Psoas muscle (tissue), 8 donors: ENCODE data around the gene ZNF775. TPM values are rescaled to one million over a fixed set of nuclear protein-coding genes. Genes with fewer than 3 reads are reported as not detected.

Experiments
- ATAC-seq, 4 donors: fragments of 200-7000 bp; cut with Tn5 transposase; one replicate each; pipeline ENCODE4 v1.9.1; 2020; ENCODE audit warnings: moderate library complexity in 3 of 4, mild to moderate bottlenecking in 2 of 4
- DNase-seq, 2 donors: peaks; one replicate each; pipeline ENCODE4 v3.0.0-alpha.2; 2020
- H3K27ac ChIP-seq: fragments of 200-600 bp; one replicate; pipeline ENCODE4 v1.8.0; 2022
- H3K27me3 ChIP-seq, 3 donors: fragments of 200-600 bp in 1 of 3; one replicate each; pipeline versions ENCODE4 v1.6.1 to v1.8.0; 2013 to 2022; ENCODE audit warnings: low read length in 2 of 3, mild to moderate bottlenecking in 2 of 3, moderate library complexity in 1 of 3; ENCODE audit not compliant: insufficient read depth in 3 of 3
- H3K36me3 ChIP-seq, 2 donors: fragments of 200-600 bp in 1 of 2; one replicate each; pipeline versions ENCODE4 v1.6.1 to v1.8.0; 2013 to 2022; ENCODE audit warnings: low read depth in 1 of 2, mild to moderate bottlenecking in 1 of 2, moderate library complexity in 1 of 2; ENCODE audit not compliant: insufficient read depth in 1 of 2
- H3K4me1 ChIP-seq: fragments of 200-600 bp; one replicate; pipeline ENCODE4 v1.8.0; 2022
- H3K4me3 ChIP-seq: fragments of 200-600 bp; one replicate; pipeline ENCODE4 v1.8.0; 2022; ENCODE audit warnings: mild to moderate bottlenecking
- H3K9me3 ChIP-seq: fragments of 200-600 bp; one replicate; pipeline ENCODE4 v1.8.0; 2022
- WGBS, 3 donors: extraction: QIAGEN DNeasy Blood & Tissue Kit; methylation state at CpG; one replicate each; pipeline versions ENCODE4 v1.1.6 to v1.1.7; 2013; 5-methylcytosine and 5-hydroxymethylcytosine counted together
- intact Hi-C, 2 donors: fragments of 100-400 bp; cut with DNase I; formaldehyde crosslinking; loops; one replicate each; pipeline versions ENCODE4 v1.11.0 to v1.14.2; 2022
- polyA plus RNA-seq, 3 donors: library from polyadenylated mRNA; stranded (reverse); fragments of 200-250 nt; gene quantifications; one replicate each; pipeline ENCODE4 v1.2.3, GENCODE V29; 2013
- total RNA-seq, 4 donors: library from RNA; stranded (reverse); fragmentation: NEBNext Ultra II Directional in 2 of 4; extraction: Animal tissue kit (Norgen Biotek cat#: 25700) in 2 of 4; gene quantifications; one replicate each; pipeline versions ENCODE4 v1.2.1 to v1.2.4, GENCODE V29; 2021 to 2023
- TF ChIP-seq, protein P1 (sequence below): fragments of 200-600 bp; IDR thresholded peaks from one replicate; pipeline ENCODE4 v1.8.0; 2022; ENCODE audit warnings: antibody characterized with exemption
- donor health status: healthy with polysubstance abuse.
- donor health status: DM: no; HTN: no; CAD: no; lungs with moderate emphysema.
- donor health status: Bipolar disorder and iron deficiency.
- donor health status: healthy.
- donor health status: DM: yes; HTN: yes; CAD: no.
- donor health status: DM: no; HTN: no; CAD: no.
- donor health status: DM: no; HTN: no; CAD: no.
- donor health status: DM: yes; HTN: yes; CAD: no.

The ZNF775 gene
- total and polyA plus RNA-seq, 7 donors, result 1.6 to 3.8 (median 2.8) TPM

- H3K27ac ChIP-seq, result peak overlapping the region; percentile 60
- peaks cover 56% of the 10 kb centered on the region for H3K4me1 ChIP-seq
- WGBS, 3 donors, result 88 to 92% (median 90%) methylated on average over 5 of the region's 5 CpGs
- H3K36me3 ChIP-seq, result peaks cover 0 to 51% of the 10 kb centered on the region in 2 donors
- intact Hi-C loops, result no loop called here
- no peaks in the 10 kb centered on the region for H3K9me3 ChIP-seq
- TF ChIP-seq, protein P1, sequence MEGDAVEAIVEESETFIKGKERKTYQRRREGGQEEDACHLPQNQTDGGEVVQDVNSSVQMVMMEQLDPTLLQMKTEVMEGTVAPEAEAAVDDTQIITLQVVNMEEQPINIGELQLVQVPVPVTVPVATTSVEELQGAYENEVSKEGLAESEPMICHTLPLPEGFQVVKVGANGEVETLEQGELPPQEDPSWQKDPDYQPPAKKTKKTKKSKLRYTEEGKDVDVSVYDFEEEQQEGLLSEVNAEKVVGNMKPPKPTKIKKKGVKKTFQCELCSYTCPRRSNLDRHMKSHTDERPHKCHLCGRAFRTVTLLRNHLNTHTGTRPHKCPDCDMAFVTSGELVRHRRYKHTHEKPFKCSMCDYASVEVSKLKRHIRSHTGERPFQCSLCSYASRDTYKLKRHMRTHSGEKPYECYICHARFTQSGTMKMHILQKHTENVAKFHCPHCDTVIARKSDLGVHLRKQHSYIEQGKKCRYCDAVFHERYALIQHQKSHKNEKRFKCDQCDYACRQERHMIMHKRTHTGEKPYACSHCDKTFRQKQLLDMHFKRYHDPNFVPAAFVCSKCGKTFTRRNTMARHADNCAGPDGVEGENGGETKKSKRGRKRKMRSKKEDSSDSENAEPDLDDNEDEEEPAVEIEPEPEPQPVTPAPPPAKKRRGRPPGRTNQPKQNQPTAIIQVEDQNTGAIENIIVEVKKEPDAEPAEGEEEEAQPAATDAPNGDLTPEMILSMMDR, result no peak
- H3K4me3 ChIP-seq, result no peak overlapping the region
- DNase-seq (no peak), ATAC-seq (no peak)
- no peaks in the 10 kb centered on the region for H3K27me3 ChIP-seq
Measured at GRCh38 chr7:150374472-150374871, 4.7 kb upstream of the ZNF775 start.

DNA sequence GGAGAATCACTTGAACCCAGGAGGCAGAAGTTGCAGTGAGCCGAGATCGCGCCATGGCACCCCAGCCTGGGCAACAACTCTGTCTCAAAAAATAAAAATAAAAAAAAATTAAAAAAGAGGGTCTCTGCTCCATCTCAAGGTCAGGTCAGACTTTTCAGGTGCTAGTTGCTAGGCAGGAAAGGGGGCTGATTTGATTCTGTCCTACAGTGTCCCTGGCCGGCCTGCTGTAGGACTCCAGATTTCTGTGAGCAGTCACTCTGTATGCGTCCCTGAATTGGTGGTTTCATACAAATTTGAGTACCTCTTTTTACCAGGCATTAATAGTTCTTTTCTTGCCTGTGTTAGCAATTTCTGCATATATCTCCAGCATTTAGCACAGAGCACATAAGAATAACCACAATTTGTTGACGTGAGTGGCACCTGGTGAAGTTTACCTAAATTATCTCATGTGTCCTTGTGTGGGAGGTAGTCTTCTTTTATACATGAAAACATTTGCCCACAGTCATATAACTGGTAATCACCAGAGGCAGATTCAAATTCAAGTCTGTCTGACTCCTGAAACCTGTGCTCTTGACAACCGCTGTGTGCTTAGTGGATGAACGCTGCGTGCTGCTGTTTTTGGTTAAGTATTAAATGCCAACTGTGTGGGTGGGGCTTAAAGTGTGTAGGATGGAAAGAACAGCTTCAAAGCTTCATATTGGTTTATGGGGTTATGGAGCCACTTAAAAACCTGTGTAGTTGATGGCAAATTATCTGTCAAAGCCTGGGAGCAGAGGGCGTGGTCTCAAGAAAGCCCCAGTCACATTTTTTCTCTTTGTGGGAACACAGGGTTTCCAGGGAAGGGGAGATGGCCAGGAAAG is 3.2 kb upstream of the ZNF775 start:
- Histone ChIP-seq H3K4me3 (no peak overlapping the region), H3K36me3 (peaks cover 0 to 40% of the 10 kb centered on the region in 2 donors), H3K27me3 (no peaks in the 10 kb centered on the region), H3K27ac (peak overlapping the region; percentile 41), H3K4me1 (peaks cover 43% of the 10 kb centered on the region), H3K9me3 (no peaks in the 10 kb centered on the region)
- DNase-seq (no peak), ATAC-seq (no peak)
- 69 to 79% (median 69%) methylated on average over 10 of the region's 10 CpGs for WGBS, 3 donors
- intact Hi-C loops, result no loop called here
- TF ChIP-seq, protein P1, result no peak

DNA sequence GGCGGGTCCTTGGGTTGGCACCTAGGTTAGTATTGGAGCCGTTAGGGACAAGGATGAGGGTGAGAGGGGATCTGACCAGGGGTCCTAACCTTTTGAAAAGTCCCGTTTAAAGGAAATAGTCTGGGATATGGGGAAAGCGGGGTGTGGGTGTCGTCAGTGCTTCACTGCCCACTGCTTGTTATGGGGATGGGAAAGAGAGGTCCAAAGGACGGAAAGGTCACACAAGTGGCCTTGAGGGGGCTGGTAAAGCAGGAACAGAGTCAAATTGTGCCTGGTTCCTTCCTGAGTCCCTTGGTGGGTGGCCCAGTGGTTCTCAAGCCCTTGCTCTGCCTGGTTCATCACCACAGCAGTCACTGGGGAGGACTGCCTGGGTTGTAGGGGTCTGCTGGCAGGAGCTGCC is 2.6 kb upstream of the ZNF775 start:
- H3K9me3 ChIP-seq, result no peaks in the 10 kb centered on the region
- 65 to 72% (median 66%) methylated on average over 6 of the region's 6 CpGs for WGBS, 3 donors
- H3K36me3 ChIP-seq, result peaks cover 0 to 33% of the 10 kb centered on the region in 2 donors
- TF ChIP-seq, protein P1, result no peak
- peak overlapping the region; percentile 41 for H3K27ac ChIP-seq
- DNase-seq (no peak), ATAC-seq (no peak)
- peaks cover 37% of the 10 kb centered on the region for H3K4me1 ChIP-seq
- no peaks in the 10 kb centered on the region for H3K27me3 ChIP-seq
- H3K4me3 ChIP-seq, result no peak overlapping the region
- intact Hi-C loops, result no loop called here

GRCh38 chr7:150377196-150377595 is 1.9 kb upstream of the ZNF775 start:
- DNase-seq (no peak), ATAC-seq (no peak)
- Histone ChIP-seq H3K4me1 (peaks cover 35% of the 10 kb centered on the region), H3K27me3 (no peaks in the 10 kb centered on the region), H3K4me3 (no peak overlapping the region), H3K27ac (peak overlapping the region; percentile 92), H3K36me3 (peaks cover 0 to 27% of the 10 kb centered on the region in 2 donors), H3K9me3 (no peaks in the 10 kb centered on the region)
- intact Hi-C loops, result no loop called here
- WGBS, 3 donors, result 37 to 41% (median 38%) methylated on average over 3 of the region's 3 CpGs
- TF ChIP-seq, protein P1, result no peak
